ENCODE results near the gene DBP.

GRCh38 chr19:48603001-48603400 is 34.2 kb downstream of the DBP start:
- TF ChIP-seq CTCF (IDR thresholded peaks at IDR 0.05) (no peak), EP300 (IDR thresholded peaks at IDR 0.05) (no peak)

Measured in ovary (tissue), 3 donors.